ENCODE data around the gene FEM1A.
A peak's percentile ranks its signal among the peaks of the same experiment; 100 is the strongest.
"Not testable (repeated sequence)": the region's sequence is repeated elsewhere in the genome, so short reads cannot be mapped to it uniquely, and the experiment has no call there.

The FEM1A gene

DNA sequence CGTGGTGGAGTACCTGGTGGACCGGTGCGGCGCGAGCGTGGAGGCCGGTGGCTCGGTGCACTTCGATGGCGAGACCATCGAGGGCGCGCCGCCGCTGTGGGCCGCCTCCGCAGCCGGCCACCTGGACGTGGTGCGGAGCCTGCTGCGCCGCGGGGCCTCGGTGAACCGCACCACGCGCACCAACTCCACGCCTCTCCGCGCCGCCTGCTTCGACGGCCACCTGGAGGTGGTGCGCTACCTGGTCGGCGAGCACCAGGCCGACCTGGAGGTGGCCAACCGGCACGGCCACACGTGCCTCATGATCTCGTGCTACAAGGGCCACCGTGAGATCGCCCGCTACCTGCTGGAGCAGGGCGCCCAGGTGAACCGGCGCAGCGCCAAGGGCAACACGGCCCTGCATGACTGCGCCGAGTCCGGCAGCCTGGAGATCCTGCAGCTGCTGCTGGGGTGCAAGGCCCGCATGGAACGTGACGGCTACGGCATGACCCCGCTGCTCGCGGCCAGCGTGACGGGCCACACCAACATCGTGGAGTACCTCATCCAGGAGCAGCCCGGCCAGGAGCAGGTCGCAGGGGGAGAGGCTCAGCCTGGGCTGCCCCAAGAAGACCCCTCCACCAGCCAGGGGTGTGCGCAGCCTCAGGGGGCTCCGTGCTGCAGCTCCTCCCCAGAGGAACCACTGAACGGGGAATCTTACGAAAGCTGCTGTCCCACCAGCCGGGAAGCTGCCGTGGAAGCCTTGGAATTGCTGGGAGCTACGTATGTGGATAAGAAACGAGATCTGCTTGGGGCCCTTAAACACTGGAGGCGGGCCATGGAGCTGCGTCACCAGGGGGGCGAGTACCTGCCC lies 708 bp downstream of the FEM1A start:
- Mint-ChIP-seq H3K4me1 (ENCODE audit: low read depth) (peaks cover 12% of the 10 kb centered on the region), H3K4me3 (peak overlapping the region; percentile 82), H3K36me3 (ENCODE audit: low read depth) (peaks cover 12% of the 10 kb centered on the region), H3K27ac (peak overlapping the region; percentile 62)
- not testable (repeated sequence) for H3K27me3 Mint-ChIP-seq (ENCODE audit: low read depth); H3K9me3 Mint-ChIP-seq

DNA sequence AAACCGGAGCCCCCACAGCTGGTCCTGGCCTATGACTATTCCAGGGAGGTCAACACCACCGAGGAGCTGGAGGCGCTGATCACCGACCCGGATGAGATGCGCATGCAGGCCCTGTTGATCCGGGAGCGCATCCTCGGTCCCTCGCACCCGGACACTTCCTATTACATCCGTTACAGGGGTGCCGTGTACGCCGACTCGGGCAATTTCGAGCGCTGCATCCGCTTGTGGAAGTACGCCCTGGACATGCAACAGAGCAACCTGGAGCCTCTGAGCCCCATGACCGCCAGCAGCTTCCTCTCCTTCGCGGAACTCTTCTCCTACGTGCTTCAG lies 1.3 kb downstream of the FEM1A start:
- Mint-ChIP-seq H3K36me3 (ENCODE audit: low read depth) (peaks cover 12% of the 10 kb centered on the region), H3K4me3 (peak overlapping the region; percentile 82), H3K4me1 (ENCODE audit: low read depth) (peaks cover 12% of the 10 kb centered on the region)
- H3K27me3 Mint-ChIP-seq (ENCODE audit: low read depth); H3K27ac Mint-ChIP-seq; H3K9me3 Mint-ChIP-seq: not testable (repeated sequence)

DNA sequence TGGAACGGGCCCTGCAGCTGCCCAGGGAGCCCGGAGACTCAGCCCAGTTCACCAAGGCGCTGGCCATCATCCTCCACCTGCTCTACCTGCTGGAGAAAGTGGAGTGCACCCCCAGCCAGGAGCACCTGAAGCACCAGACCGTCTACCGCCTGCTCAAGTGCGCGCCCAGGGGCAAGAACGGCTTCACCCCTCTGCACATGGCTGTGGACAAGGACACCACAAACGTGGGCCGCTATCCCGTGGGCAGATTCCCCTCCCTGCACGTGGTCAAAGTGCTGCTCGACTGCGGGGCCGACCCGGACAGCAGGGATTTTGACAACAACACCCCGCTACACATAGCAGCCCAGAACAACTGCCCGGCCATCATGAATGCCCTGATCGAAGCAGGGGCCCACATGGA lies 1.7 kb downstream of the FEM1A start:
- H3K4me1 Mint-ChIP-seq (ENCODE audit: low read depth): peaks cover 12% of the 10 kb centered on the region
- not testable (repeated sequence) for H3K27me3 Mint-ChIP-seq (ENCODE audit: low read depth); H3K9me3 Mint-ChIP-seq; H3K27ac Mint-ChIP-seq
- H3K4me3 Mint-ChIP-seq: peak overlapping the region; percentile 82
- peaks cover 12% of the 10 kb centered on the region for H3K36me3 Mint-ChIP-seq (ENCODE audit: low read depth)

DNA sequence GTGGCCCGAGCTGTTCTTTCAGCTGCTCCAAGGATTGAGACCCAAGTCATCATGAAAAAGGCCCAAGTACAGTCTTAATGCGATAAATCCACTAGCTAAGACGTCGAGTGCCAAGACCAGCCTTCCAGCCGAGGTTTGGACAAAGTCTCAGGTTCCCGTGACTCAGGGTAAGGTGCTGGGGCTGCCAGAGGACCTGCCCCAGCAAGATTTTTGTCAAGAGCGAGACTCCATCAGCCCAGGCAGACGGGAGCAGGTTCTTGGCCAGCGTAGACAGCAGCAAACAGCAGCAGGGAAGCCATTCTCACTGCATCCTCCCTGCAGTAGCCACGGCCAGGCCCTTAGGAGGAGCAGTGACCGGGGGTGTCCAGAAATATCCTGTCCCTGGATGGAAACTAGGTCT lies 3.4 kb downstream of the FEM1A start:
- no peaks in the 10 kb centered on the region for H3K9me3 Mint-ChIP-seq
- peaks cover 12% of the 10 kb centered on the region for H3K36me3 Mint-ChIP-seq (ENCODE audit: low read depth)
- no peak overlapping the region for H3K27ac Mint-ChIP-seq
- peaks cover 12% of the 10 kb centered on the region for H3K4me1 Mint-ChIP-seq (ENCODE audit: low read depth)
- H3K27me3 Mint-ChIP-seq (ENCODE audit: low read depth): no peaks in the 10 kb centered on the region
- no peak overlapping the region for H3K4me3 Mint-ChIP-seq

DNA sequence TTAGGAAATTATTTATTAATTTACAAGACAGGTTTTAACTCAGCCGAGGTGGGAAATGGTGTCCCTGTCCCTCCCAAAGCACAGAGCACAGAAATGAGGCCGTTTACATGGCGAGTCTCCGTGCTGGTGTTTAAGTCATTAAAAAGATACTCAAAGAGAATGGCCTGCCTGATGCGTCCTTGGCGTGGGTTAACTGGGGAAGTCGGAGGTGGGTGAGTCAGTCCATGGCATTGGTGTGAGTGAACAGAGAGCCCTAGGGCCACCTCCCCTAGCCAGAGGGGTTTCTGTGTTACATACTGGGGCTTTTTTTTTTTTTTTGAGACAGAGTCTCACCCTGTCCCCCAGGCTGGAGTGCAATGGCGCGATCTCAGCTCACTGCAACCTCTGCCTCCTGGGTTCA lies 3.9 kb downstream of the FEM1A start:
- H3K36me3 Mint-ChIP-seq (ENCODE audit: low read depth): peaks cover 12% of the 10 kb centered on the region
- no peak overlapping the region for H3K4me3 Mint-ChIP-seq
- H3K27me3 Mint-ChIP-seq (ENCODE audit: low read depth): no peaks in the 10 kb centered on the region
- H3K27ac Mint-ChIP-seq: no peak overlapping the region
- H3K9me3 Mint-ChIP-seq: no peaks in the 10 kb centered on the region
- H3K4me1 Mint-ChIP-seq (ENCODE audit: low read depth): peaks cover 12% of the 10 kb centered on the region

DNA sequence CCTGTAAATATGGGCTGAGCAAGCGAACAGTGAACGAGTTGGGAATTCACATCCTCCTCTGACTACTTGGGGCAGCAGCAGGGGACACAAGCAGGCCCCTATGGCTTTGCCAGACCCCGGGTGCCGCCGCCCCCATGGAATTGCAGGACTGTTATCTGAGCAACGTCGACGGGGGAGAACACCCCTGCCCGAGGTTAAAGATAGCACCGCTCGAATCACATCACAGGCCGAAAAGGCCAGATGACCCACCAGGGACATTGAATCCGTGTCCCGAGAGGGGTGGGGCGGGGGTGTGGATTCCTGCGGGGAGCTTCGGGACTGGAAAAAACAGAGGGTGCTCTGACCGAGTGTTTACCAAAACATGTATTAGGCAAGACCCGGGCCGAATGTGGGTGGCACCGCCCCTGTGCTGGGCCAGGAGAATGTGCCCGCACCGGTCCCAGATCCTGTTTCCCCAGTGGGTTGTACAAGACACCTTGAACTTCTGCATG lies 9.1 kb downstream of the FEM1A start:
- Mint-ChIP-seq H3K36me3 (ENCODE audit: low read depth) (peaks cover 4% of the 10 kb centered on the region), H3K4me1 (ENCODE audit: low read depth) (peaks cover 5% of the 10 kb centered on the region), H3K9me3 (no peaks in the 10 kb centered on the region), H3K27ac (no peak overlapping the region), H3K4me3 (no peak overlapping the region), H3K27me3 (ENCODE audit: low read depth) (no peaks in the 10 kb centered on the region)

DNA sequence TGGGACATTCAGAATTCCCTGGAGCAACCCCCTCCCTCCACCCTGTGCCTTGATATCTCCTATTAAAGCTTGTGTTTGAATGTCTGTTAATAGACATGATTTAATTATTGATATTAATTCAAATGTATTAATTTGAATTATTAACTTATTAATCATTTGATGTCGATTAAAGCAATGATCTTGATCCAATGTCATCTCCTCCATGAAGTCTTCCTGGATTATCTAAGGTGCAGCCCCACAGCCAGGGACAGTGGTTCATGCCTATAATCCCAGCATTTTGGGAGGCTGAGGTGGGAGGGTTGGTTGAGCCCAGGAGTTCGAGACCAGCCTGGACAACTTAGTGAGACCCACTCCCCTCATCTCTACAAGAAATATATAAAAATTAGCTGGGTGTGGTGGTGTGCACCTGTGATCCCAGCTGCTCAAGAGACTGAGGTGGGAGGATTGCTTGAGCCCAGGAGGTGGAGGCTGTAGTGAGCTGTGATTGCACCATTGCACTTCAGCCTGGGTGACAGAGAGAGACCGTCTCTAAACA lies 9.6 kb downstream of the FEM1A start:
- no peak overlapping the region for H3K27ac Mint-ChIP-seq
- no peaks in the 10 kb centered on the region for H3K9me3 Mint-ChIP-seq
- H3K4me3 Mint-ChIP-seq: no peak overlapping the region
- H3K36me3 Mint-ChIP-seq (ENCODE audit: low read depth): peaks cover 4% of the 10 kb centered on the region
- H3K27me3 Mint-ChIP-seq (ENCODE audit: low read depth): no peaks in the 10 kb centered on the region
- H3K4me1 Mint-ChIP-seq (ENCODE audit: low read depth): peaks cover 5% of the 10 kb centered on the region

DNA sequence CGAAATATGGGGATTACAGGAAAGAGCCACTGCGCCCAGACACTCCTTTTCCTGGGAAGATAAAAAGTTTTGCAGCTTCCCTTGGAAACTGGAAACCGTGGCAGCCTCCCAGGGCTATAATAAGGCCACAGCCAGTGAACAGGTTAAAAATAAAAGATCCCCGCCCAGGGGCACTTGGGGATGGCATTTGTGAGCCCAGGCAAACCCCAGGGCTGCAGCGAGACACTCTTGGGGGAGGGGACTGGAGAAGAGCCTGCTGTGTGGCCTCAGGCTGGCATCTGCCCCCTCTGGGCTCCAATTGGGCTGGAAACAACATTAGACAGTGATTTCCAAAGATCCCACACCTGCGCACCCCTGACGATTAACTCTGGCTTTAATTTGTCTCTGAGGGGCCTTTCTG lies 11.2 kb downstream of the FEM1A start:
- Mint-ChIP-seq H3K27me3 (ENCODE audit: low read depth) (no peaks in the 10 kb centered on the region), H3K36me3 (ENCODE audit: low read depth) (no peaks in the 10 kb centered on the region), H3K4me1 (ENCODE audit: low read depth) (no peaks in the 10 kb centered on the region), H3K9me3 (no peaks in the 10 kb centered on the region), H3K4me3 (no peak overlapping the region), H3K27ac (no peak overlapping the region)

DNA sequence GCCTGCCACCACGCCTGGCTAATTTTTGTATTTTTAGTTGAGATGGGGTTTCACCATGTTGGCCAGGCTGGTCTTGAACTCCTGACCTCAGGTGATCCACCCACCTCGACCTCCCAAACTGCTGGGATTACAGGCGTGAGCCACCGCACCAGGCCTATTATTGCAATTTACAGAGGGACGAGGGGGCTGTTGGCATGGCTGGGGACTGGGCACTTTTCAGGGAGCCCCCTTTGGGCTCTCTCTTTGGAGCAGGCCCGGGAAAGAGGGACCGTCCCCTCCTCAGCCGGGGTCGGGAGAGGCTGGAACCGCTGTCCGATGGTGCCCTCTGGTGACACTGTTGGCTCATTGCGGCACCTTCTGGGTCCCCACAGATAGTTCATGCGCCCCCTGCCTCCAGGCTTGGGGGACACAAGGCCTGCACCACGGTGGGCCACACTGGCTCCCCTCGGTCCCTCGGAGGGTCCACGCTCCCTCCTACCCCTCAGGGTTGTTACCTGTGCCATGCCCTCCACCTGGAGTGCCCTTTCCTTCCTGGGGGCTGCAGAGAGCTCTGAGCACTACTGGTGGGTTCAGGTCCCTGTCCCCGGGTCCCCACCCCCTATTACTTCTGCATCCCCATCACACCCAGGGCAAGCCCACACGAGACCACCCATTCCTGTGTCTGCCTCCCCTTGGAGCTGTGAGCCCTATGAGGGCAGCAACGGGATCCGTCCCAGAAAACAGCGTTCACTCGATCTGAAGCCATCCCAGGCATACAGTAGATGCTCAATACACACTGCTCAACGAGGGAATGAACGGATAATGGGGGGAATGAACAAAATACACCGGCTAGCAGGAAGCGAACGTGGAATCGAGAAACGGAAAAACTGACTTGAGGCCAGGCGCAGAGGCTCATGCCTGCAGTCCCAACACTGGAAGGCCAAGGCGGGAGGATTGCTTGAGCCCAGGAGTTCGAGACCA lies 12.5 kb downstream of the FEM1A start:
- Mint-ChIP-seq H3K4me1 (ENCODE audit: low read depth) (no peaks in the 10 kb centered on the region), H3K27me3 (ENCODE audit: low read depth) (no peaks in the 10 kb centered on the region), H3K36me3 (ENCODE audit: low read depth) (no peaks in the 10 kb centered on the region), H3K9me3 (no peaks in the 10 kb centered on the region), H3K27ac (no peak overlapping the region), H3K4me3 (no peak overlapping the region)

DNA sequence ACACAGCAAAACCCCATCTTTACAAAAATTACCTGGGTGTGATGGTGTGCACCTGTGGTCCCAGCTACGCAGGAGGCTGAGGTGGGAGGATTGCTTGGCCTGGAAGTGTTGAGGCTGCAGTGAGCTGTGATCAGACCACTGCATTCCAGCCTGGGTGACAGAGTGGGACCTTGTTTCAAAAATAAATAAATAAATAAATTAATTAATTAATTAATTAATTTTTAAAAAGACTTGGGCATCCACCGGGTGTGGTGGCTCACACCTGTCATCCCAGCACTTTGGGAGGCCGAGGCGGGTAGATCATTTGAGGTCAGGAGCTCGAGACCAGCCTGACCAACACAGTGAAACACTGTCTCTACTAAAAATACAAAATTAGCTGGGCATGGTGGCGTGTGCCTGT lies 13.6 kb downstream of the FEM1A start:
- H3K4me3 Mint-ChIP-seq; H3K27me3 Mint-ChIP-seq (ENCODE audit: low read depth); H3K36me3 Mint-ChIP-seq (ENCODE audit: low read depth); H3K9me3 Mint-ChIP-seq; H3K4me1 Mint-ChIP-seq (ENCODE audit: low read depth); H3K27ac Mint-ChIP-seq: not testable (repeated sequence)

DNA sequence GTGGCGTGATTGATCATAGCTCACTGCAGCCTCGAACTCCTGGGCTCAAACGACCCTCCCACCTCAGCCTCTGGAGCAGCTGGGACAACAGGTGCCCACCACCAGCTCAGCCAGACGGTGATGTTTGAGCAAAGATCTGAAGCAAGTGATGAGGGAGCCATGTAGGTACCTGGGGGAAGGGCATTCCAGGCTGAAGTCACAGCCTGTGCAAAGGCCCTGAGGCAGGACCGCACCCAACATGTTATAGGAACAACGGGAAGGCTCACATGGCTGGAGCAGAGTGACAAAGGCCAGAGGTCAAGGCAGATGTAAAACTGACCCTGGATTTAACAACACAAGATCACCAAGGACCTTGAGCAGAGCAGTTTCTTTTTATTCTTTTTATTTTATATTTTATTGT lies 14.8 kb downstream of the FEM1A start:
- no peak overlapping the region for H3K27ac Mint-ChIP-seq
- no peaks in the 10 kb centered on the region for H3K9me3 Mint-ChIP-seq
- H3K36me3 Mint-ChIP-seq (ENCODE audit: low read depth): no peaks in the 10 kb centered on the region
- no peak overlapping the region for H3K4me3 Mint-ChIP-seq
- peaks cover 4% of the 10 kb centered on the region for H3K4me1 Mint-ChIP-seq (ENCODE audit: low read depth)
- no peaks in the 10 kb centered on the region for H3K27me3 Mint-ChIP-seq (ENCODE audit: low read depth)

DNA sequence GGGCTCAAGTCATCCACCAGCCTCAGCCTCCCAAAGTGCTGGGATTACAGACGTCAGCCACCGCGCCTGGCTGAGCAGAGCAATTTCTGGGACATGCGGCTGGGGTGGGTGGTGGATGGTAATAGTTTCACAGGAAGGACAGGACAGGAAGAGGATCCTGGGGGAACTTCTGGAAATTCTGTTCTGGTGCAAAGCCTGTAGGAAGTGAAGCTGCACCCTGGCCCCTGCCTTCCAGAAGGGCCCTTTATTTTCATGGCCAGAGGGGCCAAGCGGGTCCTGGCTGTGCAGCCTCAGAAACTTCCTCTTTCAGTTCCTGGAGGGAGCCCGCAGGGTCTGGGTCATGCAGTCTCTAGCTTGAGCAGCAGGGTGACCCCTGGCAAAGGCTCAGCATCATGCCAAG lies 15.7 kb downstream of the FEM1A start:
- Mint-ChIP-seq H3K9me3 (no peaks in the 10 kb centered on the region), H3K36me3 (ENCODE audit: low read depth) (no peaks in the 10 kb centered on the region), H3K27me3 (ENCODE audit: low read depth) (no peaks in the 10 kb centered on the region), H3K4me3 (no peak overlapping the region), H3K27ac (no peak overlapping the region), H3K4me1 (ENCODE audit: low read depth) (peaks cover 8% of the 10 kb centered on the region)

DNA sequence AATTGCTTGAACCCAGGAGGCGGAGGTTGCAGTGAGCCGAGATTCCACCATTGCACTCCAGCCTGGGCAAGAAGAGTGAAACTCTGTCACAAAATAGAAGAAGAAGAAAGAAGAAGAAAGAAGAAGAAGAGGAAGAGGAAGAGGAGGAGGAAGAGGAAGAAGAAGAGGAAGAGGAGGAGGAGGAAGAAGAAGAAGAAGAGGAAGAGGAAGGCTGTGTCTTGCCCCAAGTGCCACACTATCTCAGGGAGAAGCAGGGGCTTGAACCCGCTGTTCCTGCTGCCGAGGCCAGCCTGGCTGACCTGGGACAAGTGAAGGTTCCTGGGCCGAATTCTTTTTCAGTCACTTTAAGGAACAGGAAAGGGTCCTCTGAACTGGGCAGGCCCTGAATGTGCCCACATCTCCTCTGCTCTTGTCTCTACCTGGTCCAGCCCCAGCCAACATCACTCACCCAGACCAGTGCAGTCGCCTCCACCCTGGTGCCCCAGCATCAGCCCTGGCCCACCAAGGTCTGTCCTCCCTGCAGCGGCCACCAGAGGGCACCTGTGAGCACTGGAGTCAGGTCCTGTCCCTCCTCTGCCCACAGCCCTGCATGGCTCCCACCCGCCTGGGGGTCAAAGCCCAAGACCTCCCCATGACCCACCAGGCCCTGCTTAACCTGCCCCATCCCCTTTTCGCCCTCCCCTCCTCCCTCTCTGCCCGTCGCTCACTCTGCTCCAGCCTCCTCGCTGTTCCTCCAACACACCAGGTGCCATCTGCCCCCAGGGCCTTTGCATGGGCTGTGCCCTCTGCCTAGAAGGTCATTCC lies 20.0 kb downstream of the FEM1A start:
- Mint-ChIP-seq H3K4me3 (no peak overlapping the region), H3K27me3 (ENCODE audit: low read depth) (no peaks in the 10 kb centered on the region), H3K4me1 (ENCODE audit: low read depth) (peaks cover 22% of the 10 kb centered on the region), H3K36me3 (ENCODE audit: low read depth) (peaks cover 8% of the 10 kb centered on the region), H3K27ac (no peak overlapping the region), H3K9me3 (peaks cover 7% of the 10 kb centered on the region)
